ENCODE data around the gene VASP. TPM values are rescaled to one million over a fixed set of nuclear protein-coding genes. Genes with fewer than 3 reads are reported as not detected.

Gene VASP
- total and polyA plus RNA-seq, 9 donors, result 37.4 to 59.4 (median 52.9) TPM

DNA sequence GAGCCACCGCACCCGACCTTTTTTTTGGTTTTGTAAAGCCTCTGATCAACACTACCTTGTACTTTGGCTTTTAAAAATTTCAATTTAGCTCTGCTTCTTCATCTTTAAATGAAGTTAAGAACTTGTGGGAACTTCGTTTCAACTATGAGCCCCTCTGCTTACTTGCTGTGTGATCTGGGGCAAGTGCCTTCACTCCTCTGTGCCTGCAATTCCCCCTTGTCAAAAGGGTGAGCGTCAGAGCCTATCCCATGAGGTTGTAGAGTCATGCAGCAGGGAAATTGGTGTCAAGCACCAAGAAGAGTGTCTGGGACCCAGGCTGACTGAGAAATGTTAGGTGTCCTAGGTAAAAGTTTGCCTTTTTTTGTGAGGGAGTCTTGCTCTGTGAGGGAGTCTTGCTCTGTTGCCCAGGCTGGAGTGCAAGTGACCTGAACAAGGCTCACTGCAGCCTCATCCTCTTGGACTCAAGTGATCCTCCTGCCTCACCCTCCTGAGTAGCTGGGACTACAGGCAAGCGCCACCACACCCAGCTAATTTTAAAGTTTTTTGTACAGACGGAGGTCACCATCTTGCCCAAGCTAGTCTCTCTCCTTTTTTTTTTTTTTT lies 5.7 kb downstream of the VASP start:
- H3K27ac ChIP-seq (ENCODE audit: low read length), result no peak overlapping the region
- DNase-seq, result no peak
- H3K9me3 ChIP-seq (replicated peaks; ENCODE audit: control insufficient read depth, low read depth, low read length), result no peaks in the 10 kb centered on the region
- H3K4me1 ChIP-seq (ENCODE audit: control insufficient read depth, insufficient read depth, low read length), result peaks cover 43% of the 10 kb centered on the region
- H3K4me3 ChIP-seq (ENCODE audit: low read length), result no peak overlapping the region
- H3K36me3 ChIP-seq (ENCODE audit: control insufficient read depth, insufficient read depth, low read length), result peaks cover 12% of the 10 kb centered on the region
- 76% methylated on average over 3 of the region's 6 CpGs for WGBS (ENCODE audit: insufficient coverage)
- no peaks in the 10 kb centered on the region for H3K27me3 ChIP-seq (ENCODE audit: control insufficient read depth, insufficient read depth, low read length)

DNA sequence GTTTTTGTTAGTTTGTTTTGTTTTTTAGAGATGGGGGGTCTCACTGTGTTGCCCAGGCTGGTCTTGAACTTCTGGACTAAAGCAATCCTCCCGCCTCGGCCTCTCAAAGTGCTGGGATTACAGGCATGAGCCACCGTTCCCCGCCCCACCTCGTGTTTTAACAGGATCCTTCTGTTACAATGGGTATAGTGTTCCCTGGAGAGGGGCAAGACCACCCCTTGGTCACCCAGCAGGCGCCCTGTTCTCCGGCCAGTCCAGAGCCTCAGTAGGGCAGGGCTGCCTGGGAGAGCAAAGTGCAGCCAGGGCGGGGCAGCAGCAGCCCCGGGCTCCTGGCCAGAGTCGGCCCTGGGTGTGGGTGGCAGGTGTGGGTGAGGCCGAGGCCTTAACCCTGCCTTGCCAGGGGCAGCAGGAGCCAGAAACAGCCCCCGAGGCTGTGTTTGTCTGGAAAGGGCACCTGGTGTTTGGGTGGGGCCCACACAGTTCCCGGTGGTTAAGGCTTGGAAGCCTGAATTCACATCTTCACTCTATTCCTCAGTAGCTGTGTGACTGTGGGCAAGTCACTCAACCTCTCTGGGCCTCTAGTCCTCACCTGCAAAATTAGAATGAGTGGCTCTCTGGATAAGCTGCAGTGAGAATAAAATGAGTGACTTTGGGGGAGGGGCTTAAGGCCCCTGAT lies 7.2 kb downstream of the VASP start:
- no peak overlapping the region for H3K4me3 ChIP-seq (ENCODE audit: low read length)
- H3K27ac ChIP-seq (ENCODE audit: low read length), result peak overlapping the region; percentile 20
- peaks cover 30% of the 10 kb centered on the region for H3K4me1 ChIP-seq (ENCODE audit: control insufficient read depth, insufficient read depth, low read length)
- no peaks in the 10 kb centered on the region for H3K9me3 ChIP-seq (replicated peaks; ENCODE audit: control insufficient read depth, low read depth, low read length)
- no peaks in the 10 kb centered on the region for H3K27me3 ChIP-seq (ENCODE audit: control insufficient read depth, insufficient read depth, low read length)
- WGBS (ENCODE audit: insufficient coverage), result 79% methylated on average over 3 of the region's 13 CpGs
- peak; percentile 16 for DNase-seq
- H3K36me3 ChIP-seq (ENCODE audit: control insufficient read depth, insufficient read depth, low read length), result peaks cover 20% of the 10 kb centered on the region

DNA sequence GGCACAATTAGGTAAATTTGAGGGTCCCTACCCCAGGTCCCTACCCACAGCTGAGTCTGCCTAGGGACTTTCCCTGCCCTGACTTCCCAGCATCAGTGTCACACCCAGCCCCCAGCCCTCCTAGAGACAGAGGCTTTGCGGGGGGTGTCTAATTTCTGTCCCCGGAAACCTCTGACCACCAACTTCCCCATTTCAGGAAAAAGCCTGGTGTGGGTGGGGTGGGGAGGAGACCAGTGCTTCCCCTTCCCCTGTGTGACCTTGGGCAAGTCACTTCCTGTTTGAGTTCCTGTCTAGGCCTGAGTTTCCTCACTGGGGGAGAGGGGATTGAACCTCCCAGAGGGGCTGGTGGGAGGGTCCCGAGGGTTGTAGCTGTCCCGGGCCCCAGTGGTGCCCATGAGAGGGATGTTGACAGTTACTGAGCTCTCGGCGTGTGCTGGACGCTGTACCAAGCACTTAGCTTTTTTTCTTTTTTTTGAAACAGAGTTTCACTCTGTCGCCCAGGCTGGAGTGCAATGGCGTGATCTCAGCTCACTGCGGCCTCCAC lies 7.9 kb downstream of the VASP start:
- H3K4me3 ChIP-seq (ENCODE audit: low read length), result no peak overlapping the region
- H3K4me1 ChIP-seq (ENCODE audit: control insufficient read depth, insufficient read depth, low read length), result peaks cover 26% of the 10 kb centered on the region
- H3K36me3 ChIP-seq (ENCODE audit: control insufficient read depth, insufficient read depth, low read length), result peaks cover 22% of the 10 kb centered on the region
- 83% methylated on average over 8 of the region's 10 CpGs for WGBS (ENCODE audit: insufficient coverage)
- H3K27me3 ChIP-seq (ENCODE audit: control insufficient read depth, insufficient read depth, low read length), result no peaks in the 10 kb centered on the region
- peak overlapping the region; percentile 20 for H3K27ac ChIP-seq (ENCODE audit: low read length)
- H3K9me3 ChIP-seq (replicated peaks; ENCODE audit: control insufficient read depth, low read depth, low read length), result no peaks in the 10 kb centered on the region
- peak; percentile 77 for DNase-seq

DNA sequence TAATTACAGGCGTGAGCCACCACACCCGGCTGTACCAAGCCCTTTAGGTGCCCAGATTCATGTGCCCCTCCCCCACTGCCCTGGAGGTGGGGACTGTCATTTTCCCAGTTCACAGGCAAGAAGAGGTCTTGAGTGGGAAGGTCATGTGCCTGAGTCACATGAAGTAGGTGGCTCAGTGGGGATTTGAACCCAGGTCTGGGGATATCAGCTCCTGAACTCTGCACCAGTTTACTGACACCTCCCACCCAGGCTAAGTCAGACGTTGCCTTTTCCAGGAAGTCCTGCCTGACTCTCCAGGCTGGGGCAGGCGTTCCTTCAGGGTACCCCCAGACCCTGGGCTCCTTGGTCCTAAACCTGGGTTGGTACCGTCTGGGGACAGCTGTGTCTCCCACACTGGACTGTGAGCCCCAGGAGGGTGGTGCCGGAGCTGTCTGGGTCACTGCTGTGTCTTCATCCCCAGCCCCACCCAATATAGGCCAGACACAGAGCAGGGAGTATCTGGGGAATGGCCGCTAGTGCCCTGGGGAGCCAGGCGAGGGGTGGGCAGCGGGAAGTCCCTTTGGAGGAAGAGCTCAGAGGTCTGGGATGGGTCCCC lies 8.6 kb downstream of the VASP start:
- no peak overlapping the region for H3K4me3 ChIP-seq (ENCODE audit: low read length)
- peak; percentile 8 for DNase-seq
- H3K27ac ChIP-seq (ENCODE audit: low read length), result no peak overlapping the region
- H3K36me3 ChIP-seq (ENCODE audit: control insufficient read depth, insufficient read depth, low read length), result peaks cover 27% of the 10 kb centered on the region
- no peaks in the 10 kb centered on the region for H3K9me3 ChIP-seq (replicated peaks; ENCODE audit: control insufficient read depth, low read depth, low read length)
- no peaks in the 10 kb centered on the region for H3K27me3 ChIP-seq (ENCODE audit: control insufficient read depth, insufficient read depth, low read length)
- H3K4me1 ChIP-seq (ENCODE audit: control insufficient read depth, insufficient read depth, low read length), result peaks cover 26% of the 10 kb centered on the region
- WGBS (ENCODE audit: insufficient coverage), result 59% methylated on average over 3 of the region's 9 CpGs

DNA sequence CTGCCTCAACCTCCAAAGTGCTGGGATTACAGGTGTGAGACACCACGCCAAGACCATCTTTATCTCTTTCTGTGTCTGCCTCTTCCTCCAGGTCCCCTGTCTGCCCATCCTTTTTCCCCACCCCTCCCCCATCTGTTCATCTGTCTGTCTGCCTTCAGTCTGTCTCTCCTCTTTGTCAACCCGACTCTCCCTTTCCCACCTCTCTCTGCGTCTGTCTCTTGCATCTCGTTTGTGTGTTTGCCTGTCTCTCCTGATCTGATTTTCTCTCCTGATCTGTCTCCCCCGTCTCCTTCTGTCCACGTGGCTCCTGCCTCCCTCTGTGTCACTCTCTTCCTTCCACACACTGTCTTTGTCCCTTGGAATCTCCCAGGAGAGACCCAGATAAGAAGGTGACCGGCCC lies 10.0 kb downstream of the VASP start:
- DNase-seq, result no peak
- no peaks in the 10 kb centered on the region for H3K9me3 ChIP-seq (replicated peaks; ENCODE audit: control insufficient read depth, low read depth, low read length)
- no peak overlapping the region for H3K27ac ChIP-seq (ENCODE audit: low read length)
- WGBS (ENCODE audit: insufficient coverage), result 67% methylated on average over 6 of the region's 7 CpGs
- H3K36me3 ChIP-seq (ENCODE audit: control insufficient read depth, insufficient read depth, low read length), result peaks cover 36% of the 10 kb centered on the region
- H3K4me1 ChIP-seq (ENCODE audit: control insufficient read depth, insufficient read depth, low read length), result peaks cover 26% of the 10 kb centered on the region
- H3K4me3 ChIP-seq (ENCODE audit: low read length), result no peak overlapping the region
- no peaks in the 10 kb centered on the region for H3K27me3 ChIP-seq (ENCODE audit: control insufficient read depth, insufficient read depth, low read length)

DNA sequence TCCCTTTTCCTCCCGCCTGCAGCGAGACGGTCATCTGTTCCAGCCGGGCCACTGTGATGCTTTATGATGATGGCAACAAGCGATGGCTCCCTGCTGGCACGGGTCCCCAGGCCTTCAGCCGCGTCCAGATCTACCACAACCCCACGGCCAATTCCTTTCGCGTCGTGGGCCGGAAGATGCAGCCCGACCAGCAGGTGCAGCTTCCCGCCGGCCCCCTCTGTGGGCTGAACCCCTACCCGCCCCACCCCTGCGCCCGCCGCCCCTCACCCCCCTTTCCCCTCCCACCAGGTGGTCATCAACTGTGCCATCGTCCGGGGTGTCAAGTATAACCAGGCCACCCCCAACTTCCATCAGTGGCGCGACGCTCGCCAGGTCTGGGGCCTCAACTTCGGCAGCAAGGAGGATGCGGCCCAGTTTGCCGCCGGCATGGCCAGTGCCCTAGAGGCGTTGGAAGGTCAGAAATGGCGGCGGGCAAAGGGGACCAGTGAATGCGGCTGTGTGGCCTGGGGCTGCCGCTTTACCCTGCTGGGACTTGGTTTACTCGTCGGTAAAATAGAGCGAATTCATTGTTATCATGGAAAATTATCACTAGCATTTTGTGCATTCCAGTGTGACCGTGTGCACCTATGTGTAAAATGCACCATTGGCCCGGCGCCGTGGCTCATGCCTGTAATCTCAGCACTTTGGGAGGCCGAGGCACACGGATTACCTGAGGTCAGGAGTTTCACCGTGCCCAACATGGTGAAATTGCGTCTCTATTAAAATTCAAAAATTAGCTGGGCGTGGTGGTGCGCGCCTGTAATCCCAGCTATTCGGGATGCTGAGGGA lies 10.6 kb downstream of the VASP start:
- H3K36me3 ChIP-seq (ENCODE audit: control insufficient read depth, insufficient read depth, low read length), result peaks cover 41% of the 10 kb centered on the region
- H3K27me3 ChIP-seq (ENCODE audit: control insufficient read depth, insufficient read depth, low read length), result no peaks in the 10 kb centered on the region
- no peaks in the 10 kb centered on the region for H3K9me3 ChIP-seq (replicated peaks; ENCODE audit: control insufficient read depth, low read depth, low read length)
- H3K4me3 ChIP-seq (ENCODE audit: low read length), result no peak overlapping the region
- 93% methylated on average over 27 of the region's 50 CpGs for WGBS (ENCODE audit: insufficient coverage)
- DNase-seq, result no peak
- H3K4me1 ChIP-seq (ENCODE audit: control insufficient read depth, insufficient read depth, low read length), result peaks cover 25% of the 10 kb centered on the region
- no peak overlapping the region for H3K27ac ChIP-seq (ENCODE audit: low read length)

DNA sequence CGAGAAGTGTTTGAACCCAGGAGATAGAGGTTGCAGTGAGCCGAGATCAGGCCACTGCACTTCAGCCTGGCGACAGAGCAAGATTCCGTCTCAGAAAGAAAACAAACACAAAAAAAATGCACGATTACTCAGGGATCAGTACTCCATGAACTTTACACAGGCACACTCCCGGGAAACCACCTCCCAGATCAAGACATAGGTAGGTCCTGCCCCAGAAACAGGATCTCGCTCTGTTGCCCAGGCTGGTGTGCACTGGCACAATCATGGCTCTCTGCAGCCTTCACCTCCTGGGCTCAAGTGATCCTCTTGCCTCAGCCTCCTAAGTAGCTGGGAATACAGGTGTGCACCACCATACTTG lies 11.2 kb downstream of the VASP start:
- 87% methylated on average over 6 of the region's 7 CpGs for WGBS (ENCODE audit: insufficient coverage)
- Histone ChIP-seq H3K4me1 (ENCODE audit: control insufficient read depth, insufficient read depth, low read length) (peaks cover 24% of the 10 kb centered on the region), H3K4me3 (ENCODE audit: low read length) (no peak overlapping the region), H3K9me3 (replicated peaks; ENCODE audit: control insufficient read depth, low read depth, low read length) (no peaks in the 10 kb centered on the region), H3K27me3 (ENCODE audit: control insufficient read depth, insufficient read depth, low read length) (no peaks in the 10 kb centered on the region), H3K27ac (ENCODE audit: low read length) (no peak overlapping the region), H3K36me3 (ENCODE audit: control insufficient read depth, insufficient read depth, low read length) (peaks cover 44% of the 10 kb centered on the region)
- DNase-seq, result no peak

DNA sequence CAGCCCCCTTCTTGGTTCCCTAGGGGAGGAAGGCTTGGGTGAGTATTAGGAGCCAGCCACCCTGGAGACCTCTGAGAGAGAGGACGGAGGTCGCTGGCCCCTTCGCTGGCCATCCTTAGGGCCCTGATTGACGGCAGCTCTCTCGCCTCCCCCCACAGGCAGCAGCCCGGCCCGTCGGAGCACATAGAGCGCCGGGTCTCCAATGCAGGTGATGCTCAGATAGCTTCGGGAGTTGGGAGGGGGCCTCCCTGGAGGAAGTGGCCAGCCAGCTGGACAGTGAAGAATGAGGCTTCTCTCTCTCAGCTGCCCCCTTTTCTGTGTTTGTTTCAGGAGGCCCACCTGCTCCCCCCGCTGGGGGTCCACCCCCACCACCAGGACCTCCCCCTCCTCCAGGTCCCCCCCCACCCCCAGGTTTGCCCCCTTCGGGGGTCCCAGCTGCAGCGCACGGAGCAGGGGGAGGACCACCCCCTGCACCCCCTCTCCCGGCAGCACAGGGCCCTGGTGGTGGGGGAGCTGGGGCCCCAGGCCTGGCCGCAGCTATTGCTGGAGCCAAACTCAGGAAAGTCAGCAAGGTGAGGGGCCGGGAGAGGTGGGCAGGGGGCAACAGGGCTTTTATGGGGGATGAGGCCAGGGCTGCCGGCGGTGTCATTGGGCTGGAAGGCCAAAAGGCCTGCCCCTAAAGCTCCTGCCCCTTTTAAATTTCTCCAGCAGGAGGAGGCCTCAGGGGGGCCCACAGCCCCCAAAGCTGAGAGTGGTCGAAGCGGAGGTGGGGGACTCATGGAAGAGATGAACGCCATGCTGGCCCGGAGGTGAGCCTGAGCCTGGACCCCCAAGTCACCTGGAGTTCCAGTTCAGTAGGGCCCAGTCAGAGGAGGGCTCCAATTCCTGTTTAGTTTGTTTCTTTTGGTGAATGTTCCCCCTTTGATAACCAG lies 15.0 kb downstream of the VASP start:
- DNase-seq, result no peak
- H3K4me1 ChIP-seq (ENCODE audit: control insufficient read depth, insufficient read depth, low read length), result peaks cover 16% of the 10 kb centered on the region
- no peak overlapping the region for H3K27ac ChIP-seq (ENCODE audit: low read length)
- H3K36me3 ChIP-seq (ENCODE audit: control insufficient read depth, insufficient read depth, low read length), result peaks cover 77% of the 10 kb centered on the region
- 77% methylated on average over 12 of the region's 24 CpGs for WGBS (ENCODE audit: insufficient coverage)
- no peaks in the 10 kb centered on the region for H3K27me3 ChIP-seq (ENCODE audit: control insufficient read depth, insufficient read depth, low read length)
- no peak overlapping the region for H3K4me3 ChIP-seq (ENCODE audit: low read length)
- no peaks in the 10 kb centered on the region for H3K9me3 ChIP-seq (replicated peaks; ENCODE audit: control insufficient read depth, low read depth, low read length)

DNA sequence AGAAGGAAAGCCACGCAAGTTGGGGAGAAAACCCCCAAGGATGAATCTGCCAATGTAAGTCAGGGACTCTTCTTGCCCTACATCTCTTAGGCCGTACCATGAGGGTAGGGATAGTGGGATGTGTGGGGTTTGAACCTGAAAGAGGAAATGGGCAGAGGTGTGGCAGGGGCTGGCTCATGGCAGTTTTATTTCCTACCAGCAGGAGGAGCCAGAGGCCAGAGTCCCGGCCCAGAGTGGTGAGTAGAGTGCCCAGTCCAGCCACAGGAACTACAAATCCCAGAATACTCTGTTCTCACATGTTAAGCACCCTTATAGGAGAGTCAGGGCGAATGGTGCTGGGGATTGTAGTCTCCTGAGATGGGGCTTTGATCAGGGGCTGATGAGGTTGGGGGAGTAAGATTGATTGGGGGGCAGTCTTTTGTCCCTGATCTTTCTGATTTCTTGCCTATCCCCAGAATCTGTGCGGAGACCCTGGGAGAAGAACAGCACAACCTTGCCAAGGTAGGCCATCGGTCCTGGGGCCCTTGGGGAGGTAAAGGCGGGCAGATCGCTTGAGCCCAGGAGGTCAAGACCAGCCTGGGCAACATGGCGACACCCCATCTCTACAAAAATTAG lies 16.5 kb downstream of the VASP start:
- Histone ChIP-seq H3K27ac (ENCODE audit: low read length) (peak overlapping the region; percentile 29), H3K36me3 (ENCODE audit: control insufficient read depth, insufficient read depth, low read length) (peaks cover 70% of the 10 kb centered on the region), H3K27me3 (ENCODE audit: control insufficient read depth, insufficient read depth, low read length) (peaks cover 10% of the 10 kb centered on the region), H3K4me1 (ENCODE audit: control insufficient read depth, insufficient read depth, low read length) (peaks cover 20% of the 10 kb centered on the region), H3K4me3 (ENCODE audit: low read length) (no peak overlapping the region), H3K9me3 (replicated peaks; ENCODE audit: control insufficient read depth, low read depth, low read length) (no peaks in the 10 kb centered on the region)
- WGBS (ENCODE audit: insufficient coverage), result 100% methylated on average over 2 of the region's 9 CpGs
- peak; percentile 95 for DNase-seq

Measured in muscle of leg (tissue), 11 donors.